Measurements from ENCODE around the gene TAF4B. TPM values are rescaled to one million over a fixed set of nuclear protein-coding genes. Genes with fewer than 3 reads are reported as not detected.

Gene TAF4B
- total and polyA plus RNA-seq, 9 of the 15 experiments (the other 6 are each of a cell fraction or from before 2014, with no cell fraction given), result 4.5 to 25.3 (median 20.5) TPM

DNA sequence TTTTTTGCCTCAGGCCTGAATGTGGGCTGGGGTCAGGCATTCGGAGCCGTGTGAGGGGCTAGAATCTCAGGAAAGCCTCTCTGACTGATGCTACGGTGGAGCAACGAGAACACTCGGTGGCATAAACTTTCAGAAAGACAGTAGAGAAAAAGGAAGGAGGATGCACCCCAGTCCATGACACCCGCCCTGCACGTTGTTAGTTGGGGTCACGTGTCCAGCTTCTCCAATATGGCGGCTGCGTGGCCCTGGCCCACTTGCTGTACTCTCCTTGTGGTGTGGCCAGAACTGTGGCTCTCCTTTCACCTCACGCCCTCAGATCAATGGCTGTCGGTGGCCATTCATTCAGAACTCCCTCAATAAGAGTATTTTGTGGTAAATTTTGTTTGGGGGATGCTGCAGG, 190.9 kb downstream of the TAF4B start (continued):
- TF ChIP-seq, protein P1, sequence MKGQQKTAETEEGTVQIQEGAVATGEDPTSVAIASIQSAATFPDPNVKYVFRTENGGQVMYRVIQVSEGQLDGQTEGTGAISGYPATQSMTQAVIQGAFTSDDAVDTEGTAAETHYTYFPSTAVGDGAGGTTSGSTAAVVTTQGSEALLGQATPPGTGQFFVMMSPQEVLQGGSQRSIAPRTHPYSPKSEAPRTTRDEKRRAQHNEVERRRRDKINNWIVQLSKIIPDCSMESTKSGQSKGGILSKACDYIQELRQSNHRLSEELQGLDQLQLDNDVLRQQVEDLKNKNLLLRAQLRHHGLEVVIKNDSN (CRISPR knock-in tag; IDR thresholded peaks at IDR 0.05), result peak; percentile 84
- TF ChIP-seq, protein P2, sequence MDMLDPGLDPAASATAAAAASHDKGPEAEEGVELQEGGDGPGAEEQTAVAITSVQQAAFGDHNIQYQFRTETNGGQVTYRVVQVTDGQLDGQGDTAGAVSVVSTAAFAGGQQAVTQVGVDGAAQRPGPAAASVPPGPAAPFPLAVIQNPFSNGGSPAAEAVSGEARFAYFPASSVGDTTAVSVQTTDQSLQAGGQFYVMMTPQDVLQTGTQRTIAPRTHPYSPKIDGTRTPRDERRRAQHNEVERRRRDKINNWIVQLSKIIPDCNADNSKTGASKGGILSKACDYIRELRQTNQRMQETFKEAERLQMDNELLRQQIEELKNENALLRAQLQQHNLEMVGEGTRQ (CRISPR knock-in tag; IDR thresholded peaks at IDR 0.05), result peak; percentile 88
- TF ChIP-seq TRIM28 (IDR thresholded peaks at IDR 0.05) (no peak), L3MBTL2 (IDR thresholded peaks at IDR 0.05) (peak; percentile 54; the same call in 1 of the 2 replicates), TAF7 (tag; IDR thresholded peaks at IDR 0.05) (no peak), ZNF695 (CRISPR knock-in tag; IDR thresholded peaks at IDR 0.05) (no peak), HSF4 (CRISPR knock-in tag; IDR thresholded peaks at IDR 0.05; ENCODE audit: borderline replicate concordance) (no peak), JUN (IDR thresholded peaks at IDR 0.05; ENCODE audit: borderline replicate concordance, low read depth, low read length) (no peak), JUN (CRISPR knock-in tag; IDR thresholded peaks at IDR 0.05; ENCODE audit: borderline replicate concordance) (no peak)

DNA sequence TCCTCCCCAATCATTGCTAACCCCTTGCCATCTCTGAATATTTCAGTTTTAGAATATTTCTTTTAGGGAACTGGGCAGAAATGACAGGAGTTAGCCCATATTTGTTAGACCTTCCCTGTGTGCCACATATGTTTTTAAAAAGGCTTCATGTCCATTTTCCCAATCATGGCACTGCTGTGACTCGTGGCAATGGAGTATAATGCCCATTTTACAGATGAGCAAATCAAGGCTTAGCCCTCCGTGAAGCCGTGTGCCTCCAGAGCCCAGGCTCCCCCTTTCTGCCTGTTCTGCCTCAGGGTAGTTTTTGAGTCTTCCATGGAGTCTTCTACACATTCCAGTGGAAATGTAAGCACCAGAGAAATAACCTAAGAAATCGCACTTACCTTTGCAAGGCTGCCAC, 192.0 kb downstream of the TAF4B start:
- H3K27me3 ChIP-seq (ENCODE audit: control insufficient read depth in 2 of 2, insufficient read depth in 2 of 2, low read length in 2 of 2), result peaks cover 0 to 26% of the 10 kb centered on the region in 2 experiments; a peak in 4 of 5 replicates
- no peaks in the 10 kb centered on the region for H3K9me1 ChIP-seq (ENCODE audit: control insufficient read depth, insufficient read depth, low read length)
- H3K9ac ChIP-seq (ENCODE audit: insufficient read depth in 1 of 2, low read depth in 2 of 2, low read length in 2 of 2), result no peak overlapping the region
- H3K9me3 ChIP-seq (replicated peaks; ENCODE audit: control insufficient read depth, insufficient read depth, low read depth, low read length), result no peaks in the 10 kb centered on the region
- intact Hi-C loops (cut with micrococcal nuclease) (no loop called here), in situ Hi-C loops (cut with MboI) (no loop called here)
- H3K4me2 ChIP-seq (ENCODE audit: insufficient read depth, low read length), result no peak overlapping the region
- H4K20me1 ChIP-seq (replicated peaks; ENCODE audit: control insufficient read depth, insufficient read depth, low read length), result no peaks in the 10 kb centered on the region
- FAIRE-seq (no peak), ATAC-seq (no peak), DNase-seq (ENCODE audit: extremely low read depth in 1 of 4, low spot score in 3 of 4) (no peak)
- ChIA-PET CTCF (ENCODE audit: low intra/inter-chr PET ratio) (no interaction called here), POLR2A (no interaction called here)
- TF ChIP-seq, protein P3, sequence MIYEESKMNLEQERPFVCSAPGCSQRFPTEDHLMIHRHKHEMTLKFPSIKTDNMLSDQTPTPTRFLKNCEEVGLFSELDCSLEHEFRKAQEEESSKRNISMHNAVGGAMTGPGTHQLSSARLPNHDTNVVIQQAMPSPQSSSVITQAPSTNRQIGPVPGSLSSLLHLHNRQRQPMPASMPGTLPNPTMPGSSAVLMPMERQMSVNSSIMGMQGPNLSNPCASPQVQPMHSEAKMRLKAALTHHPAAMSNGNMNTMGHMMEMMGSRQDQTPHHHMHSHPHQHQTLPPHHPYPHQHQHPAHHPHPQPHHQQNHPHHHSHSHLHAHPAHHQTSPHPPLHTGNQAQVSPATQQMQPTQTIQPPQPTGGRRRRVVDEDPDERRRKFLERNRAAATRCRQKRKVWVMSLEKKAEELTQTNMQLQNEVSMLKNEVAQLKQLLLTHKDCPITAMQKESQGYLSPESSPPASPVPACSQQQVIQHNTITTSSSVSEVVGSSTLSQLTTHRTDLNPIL (CRISPR knock-in tag; IDR thresholded peaks at IDR 0.05), result no peak
- TF ChIP-seq RBM25 (IDR thresholded peaks at IDR 0.05; ENCODE audit: low read depth, low read length, severe bottlenecking), result peak; percentile 87
- no peak for TF ChIP-seq NFE2L1 (tag; IDR thresholded peaks at IDR 0.05; ENCODE audit: borderline replicate concordance, low read depth)
- no peak overlapping the region for H3K27ac ChIP-seq (ENCODE audit: extremely low read depth, low read depth, low read length)
- BruUV-seq (replicated peaks), result no TSS peak
- H3K36me3 ChIP-seq (ENCODE audit: control insufficient read depth, insufficient read depth, low read length), result no peaks in the 10 kb centered on the region
- no peak overlapping the region for H3K4me3 ChIP-seq
- H3K79me2 ChIP-seq (ENCODE audit: control insufficient read depth, insufficient read depth, low read length), result no peaks in the 10 kb centered on the region
- H3K4me1 ChIP-seq (replicated peaks in 1 of 2; ENCODE audit: control insufficient read depth in 2 of 2, insufficient read depth in 2 of 2, low read length in 2 of 2), result no peaks in the 10 kb centered on the region; a peak in 1 of 5 replicates
- H2AFZ ChIP-seq (ENCODE audit: low read depth, low read length), result no peak overlapping the region
- 5% methylated on average over 4 of the region's 4 CpGs for WGBS (ENCODE audit: insufficient coverage, low coverage, missing lambda C conversion rate)
